GM21737 (cell line): Measurements from ENCODE around the gene LY86.

Source experiments
- ATAC-seq: cut with Tn5 transposase; IDR thresholded peaks from one replicate; pipeline ENCODE4 v1.9.1; 2021; ENCODE audit warnings: mild to moderate bottlenecking, moderate library complexity; ENCODE audit not compliant: unreplicated experiment

The LY86 gene

GRCh38 chr6:6679633-6680032 is 91.1 kb downstream of the LY86 start:
- ATAC-seq = no peak

- no peak for ATAC-seq
Measured at GRCh38 chr6:6680526-6680925, 92.0 kb downstream of the LY86 start.

- no peak for ATAC-seq
Measured at GRCh38 chr6:6681075-6681849, 92.7 kb downstream of the LY86 start.

- no peak for ATAC-seq
Measured at GRCh38 chr6:6682225-6682624, 93.7 kb downstream of the LY86 start.

- ATAC-seq = peak; percentile 86
Measured at GRCh38 chr6:6683969-6684833, 95.7 kb downstream of the LY86 start.

GRCh38 chr6:6685249-6686040 is 96.9 kb downstream of the LY86 start:
- no peak for ATAC-seq

- ATAC-seq = no peak
Measured at GRCh38 chr6:6686176-6686575, 97.7 kb downstream of the LY86 start.

GRCh38 chr6:6686748-6687601 is 98.5 kb downstream of the LY86 start:
- ATAC-seq = no peak

- no peak for ATAC-seq
Measured at GRCh38 chr6:6688283-6688682, 99.8 kb downstream of the LY86 start.

GRCh38 chr6:6688951-6689350 is 100.4 kb downstream of the LY86 start:
- ATAC-seq = no peak

- no peak for ATAC-seq
Measured at GRCh38 chr6:6689400-6690143, 101.1 kb downstream of the LY86 start.

GRCh38 chr6:6690144-6690483 is 101.6 kb downstream of the LY86 start:
- ATAC-seq = no peak

GRCh38 chr6:6694368-6694780 is 105.9 kb downstream of the LY86 start:
- ATAC-seq = no peak

GRCh38 chr6:6694825-6695624 is 106.5 kb downstream of the LY86 start:
- no peak for ATAC-seq

- ATAC-seq = no peak
Measured at GRCh38 chr6:6695625-6696276, 107.2 kb downstream of the LY86 start.

- ATAC-seq = no peak
Measured at GRCh38 chr6:6696867-6697531, 108.5 kb downstream of the LY86 start.

GRCh38 chr6:6697620-6698019 is 109.1 kb downstream of the LY86 start:
- no peak for ATAC-seq
